GM18499 (cell line): ENCODE results near the gene CCHCR1.

ENCODE experiments used
- ATAC-seq: cut with Tn5 transposase; IDR thresholded peaks from one replicate; pipeline ENCODE4 v1.9.1; 2021; ENCODE audit warnings: moderate number of reproducible peaks; ENCODE audit not compliant: insufficient read depth, unreplicated experiment

Gene CCHCR1

DNA sequence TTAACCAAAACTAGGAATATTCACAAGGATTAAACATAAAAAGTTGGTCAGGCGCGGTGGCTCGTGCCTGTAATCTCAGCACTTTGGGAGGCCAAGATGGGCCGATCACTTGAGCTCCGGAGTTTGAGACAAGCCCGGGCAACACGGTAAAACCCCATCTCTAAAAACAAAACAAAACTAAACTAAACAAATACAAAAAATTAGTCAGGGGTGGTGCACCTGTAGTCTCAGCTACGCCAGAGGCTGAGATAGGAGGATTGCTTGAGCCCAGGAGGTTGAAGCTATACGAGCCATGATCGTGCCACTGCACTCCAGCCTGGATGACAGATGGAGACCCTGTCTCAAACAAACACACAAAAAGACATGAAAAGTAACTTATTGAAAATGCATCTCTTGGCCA is 21.9 kb downstream of the CCHCR1 start:
- ATAC-seq, result no peak

DNA sequence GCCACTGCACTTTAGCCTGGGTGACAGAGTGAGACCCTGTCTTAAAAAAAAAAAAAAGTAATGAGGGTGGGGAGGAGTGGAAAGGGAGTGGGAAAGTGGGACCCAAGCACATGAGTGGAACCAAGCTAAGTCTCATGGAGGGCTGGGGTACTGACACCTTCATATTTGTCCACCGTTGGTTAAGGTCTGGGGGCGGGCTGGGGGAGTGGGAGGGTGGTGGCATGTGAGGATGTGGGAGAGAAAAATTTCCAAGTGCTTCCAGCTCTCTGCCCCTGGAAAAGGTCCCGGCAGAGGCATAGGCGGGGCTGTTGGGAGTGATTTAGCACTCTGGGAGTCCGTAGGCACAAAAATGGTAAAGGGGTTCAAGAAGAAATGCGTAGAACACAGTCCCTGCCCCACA is 24.8 kb downstream of the CCHCR1 start:
- no peak for ATAC-seq

DNA sequence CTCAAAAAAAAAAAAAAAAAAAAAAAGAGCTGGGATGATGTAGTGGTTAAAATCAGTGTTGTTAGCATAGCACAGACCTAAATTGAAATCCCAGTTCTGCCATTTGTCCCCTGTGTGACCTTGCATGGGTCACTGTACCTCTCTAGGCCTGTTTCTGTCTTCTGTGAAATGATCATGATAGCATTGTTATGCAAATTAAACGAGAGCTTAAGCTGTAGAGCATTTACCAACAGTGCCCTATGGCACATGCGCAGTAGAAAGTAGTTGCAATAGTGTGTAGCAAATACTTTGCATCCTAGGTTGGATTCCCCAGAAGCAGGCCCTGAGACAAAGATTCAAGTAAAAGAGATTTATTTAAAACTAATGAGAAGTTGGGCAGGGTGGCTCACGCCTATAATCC is 26.0 kb downstream of the CCHCR1 start:
- ATAC-seq, result no peak

DNA sequence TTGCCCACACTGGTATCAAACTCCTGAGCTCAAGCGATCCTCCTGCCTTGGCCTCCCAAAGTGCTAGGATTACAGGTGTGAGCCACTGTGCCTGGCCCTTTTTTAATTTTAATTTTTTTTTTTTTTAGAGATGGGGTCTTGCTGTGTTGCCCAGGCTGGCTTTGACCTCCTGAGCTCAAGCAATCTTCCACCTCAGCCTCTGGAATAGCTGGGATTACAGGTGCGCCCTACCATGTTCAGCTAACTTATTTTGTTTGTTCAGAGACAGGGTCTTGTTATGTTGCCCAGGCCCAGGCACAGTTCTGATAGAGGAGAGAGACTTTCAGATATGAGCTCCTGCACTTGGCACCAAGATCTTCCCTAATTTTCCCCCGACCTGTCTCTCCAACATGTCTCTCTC is 26.9 kb downstream of the CCHCR1 start:
- ATAC-seq, result no peak

DNA sequence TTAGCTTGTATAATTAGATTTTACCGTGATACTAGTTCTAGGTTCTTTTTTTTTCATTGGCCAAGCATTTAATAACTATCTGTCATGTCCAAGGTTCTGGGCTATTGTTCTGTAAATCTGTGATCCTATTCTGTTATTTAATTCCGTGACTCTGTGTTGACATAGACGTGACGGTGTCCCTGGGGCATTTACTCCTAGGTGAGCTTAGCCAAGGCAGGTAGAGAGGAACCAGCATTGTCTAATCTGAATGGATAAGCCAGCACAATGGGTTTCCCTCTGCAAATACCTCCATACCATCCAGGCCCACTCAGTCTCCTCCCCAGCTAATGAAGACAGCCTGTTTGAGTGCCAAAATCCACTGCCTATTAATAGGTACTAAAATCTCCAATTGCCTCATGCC is 28.5 kb downstream of the CCHCR1 start:
- no peak for ATAC-seq

DNA sequence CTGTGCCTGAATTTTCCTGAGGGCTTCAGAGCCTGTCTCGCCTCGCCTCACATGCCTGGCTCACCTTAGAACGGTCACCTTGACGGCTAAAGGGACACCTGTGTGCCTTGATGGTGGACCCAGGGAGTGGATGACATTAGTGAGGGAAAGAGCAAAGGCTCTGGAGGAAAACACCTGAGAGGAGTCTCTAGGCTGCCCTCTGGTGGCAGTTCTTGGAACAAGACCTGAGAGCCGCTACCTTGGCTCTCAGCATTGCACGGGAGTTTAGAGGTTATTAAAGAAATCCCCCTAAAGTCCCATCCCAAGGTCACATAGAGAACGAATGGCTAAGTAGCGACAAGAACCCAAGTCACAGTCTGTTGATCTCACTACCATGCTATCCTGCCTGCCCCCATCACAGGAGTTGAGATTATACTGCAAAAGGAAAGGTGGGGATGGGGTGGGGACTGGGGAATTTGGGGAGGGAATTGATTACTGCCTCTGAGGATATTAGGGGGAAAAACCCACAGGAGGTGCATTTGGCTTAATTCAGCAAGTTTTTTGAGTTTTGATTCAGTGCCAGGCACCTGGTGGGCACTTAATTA is 29.4 kb downstream of the CCHCR1 start:
- no peak for ATAC-seq

DNA sequence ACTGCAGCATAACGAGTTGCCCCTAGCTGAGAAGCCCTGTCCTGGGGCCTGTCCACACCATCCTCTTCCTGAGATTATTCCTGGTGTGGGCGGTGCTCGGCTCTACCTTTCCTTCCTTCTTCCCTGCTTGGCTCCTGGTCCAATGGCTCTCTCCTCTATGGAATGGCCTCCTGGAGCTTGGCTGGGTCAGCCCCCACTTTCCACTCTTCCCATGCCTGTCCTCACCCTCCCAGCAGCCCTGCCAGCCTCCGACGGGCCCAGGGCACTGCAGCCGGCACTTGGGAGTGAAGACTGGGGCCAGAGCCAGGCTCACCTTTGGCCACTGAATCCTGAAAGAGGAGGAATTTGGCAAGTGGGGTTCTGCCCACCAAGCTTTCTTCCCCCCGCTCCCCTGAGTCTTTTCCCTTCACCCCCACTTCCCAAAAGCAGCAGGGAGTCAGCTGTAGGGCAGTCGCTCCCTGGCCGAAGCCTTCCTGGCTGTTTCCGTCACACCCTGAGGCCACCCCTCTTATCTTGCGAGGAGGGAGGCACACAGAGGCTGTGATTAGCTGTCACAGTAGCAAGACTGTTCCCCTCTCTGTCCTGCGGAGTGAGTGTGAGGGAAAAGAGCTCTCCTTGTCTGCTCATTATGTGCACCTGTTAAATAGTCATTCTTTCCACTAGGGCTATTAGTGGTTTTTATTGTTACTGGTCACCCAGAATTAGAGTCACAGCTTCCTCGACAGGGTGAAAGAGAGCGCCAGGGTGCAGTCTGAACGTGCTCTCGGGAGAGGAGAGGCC is 31.0 kb downstream of the CCHCR1 start:
- no peak for ATAC-seq

DNA sequence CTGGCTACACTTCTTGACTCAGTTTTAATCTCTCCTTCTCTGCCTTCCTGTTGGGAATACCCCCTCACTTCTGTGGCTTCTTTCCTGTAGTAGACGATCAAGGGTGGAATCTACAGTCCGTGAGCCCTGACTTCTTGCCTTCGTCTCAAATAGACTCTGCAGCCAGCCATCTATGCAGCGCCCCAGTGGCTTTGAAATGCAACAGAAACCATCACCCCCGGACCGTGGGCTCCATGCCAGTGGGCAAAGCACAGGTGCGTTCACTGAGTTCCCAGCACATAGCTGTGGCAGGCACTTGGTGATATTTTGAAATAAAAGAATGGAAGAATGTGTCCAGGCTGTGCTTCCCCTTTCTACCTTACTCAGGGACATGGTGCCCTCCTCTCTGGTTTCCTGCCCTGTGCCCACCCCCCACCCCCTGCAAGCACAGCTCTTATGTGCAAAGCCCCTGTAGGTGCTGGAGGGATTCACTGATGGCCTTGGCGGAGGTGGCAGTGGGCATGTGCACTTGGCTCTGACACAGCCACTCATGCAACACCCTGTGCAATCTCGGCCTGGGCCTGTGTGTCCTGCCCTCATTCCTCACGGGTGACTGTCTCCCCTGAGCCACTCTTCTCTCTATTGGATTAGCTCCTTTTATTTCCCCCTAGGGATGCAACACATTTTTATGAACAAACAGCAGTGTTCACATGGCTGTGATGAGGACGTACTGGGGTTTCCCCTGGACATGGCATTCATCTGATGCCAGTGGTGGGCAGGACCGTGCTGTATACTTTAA is 31.8 kb downstream of the CCHCR1 start:
- ATAC-seq, result no peak

DNA sequence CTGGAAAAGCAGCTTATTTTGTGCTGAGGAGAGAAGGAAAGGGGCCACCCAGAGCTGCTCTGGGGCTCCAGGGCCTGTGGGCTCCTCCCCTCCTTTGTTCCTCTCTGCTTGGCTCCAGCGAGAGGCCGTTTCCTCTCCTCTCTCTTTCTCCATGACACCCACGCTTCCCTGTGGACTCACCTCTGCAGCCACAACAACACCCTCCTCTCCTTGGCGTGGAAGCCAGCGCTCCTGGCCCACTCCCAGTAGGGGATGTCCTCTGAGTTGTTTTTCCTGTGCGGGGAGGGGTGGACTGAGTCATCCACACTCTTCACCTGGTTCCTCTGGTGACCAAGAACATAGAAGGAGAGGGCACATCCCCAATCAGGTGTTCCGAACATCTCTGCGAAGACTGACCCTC is 32.4 kb downstream of the CCHCR1 start:
- no peak for ATAC-seq

DNA sequence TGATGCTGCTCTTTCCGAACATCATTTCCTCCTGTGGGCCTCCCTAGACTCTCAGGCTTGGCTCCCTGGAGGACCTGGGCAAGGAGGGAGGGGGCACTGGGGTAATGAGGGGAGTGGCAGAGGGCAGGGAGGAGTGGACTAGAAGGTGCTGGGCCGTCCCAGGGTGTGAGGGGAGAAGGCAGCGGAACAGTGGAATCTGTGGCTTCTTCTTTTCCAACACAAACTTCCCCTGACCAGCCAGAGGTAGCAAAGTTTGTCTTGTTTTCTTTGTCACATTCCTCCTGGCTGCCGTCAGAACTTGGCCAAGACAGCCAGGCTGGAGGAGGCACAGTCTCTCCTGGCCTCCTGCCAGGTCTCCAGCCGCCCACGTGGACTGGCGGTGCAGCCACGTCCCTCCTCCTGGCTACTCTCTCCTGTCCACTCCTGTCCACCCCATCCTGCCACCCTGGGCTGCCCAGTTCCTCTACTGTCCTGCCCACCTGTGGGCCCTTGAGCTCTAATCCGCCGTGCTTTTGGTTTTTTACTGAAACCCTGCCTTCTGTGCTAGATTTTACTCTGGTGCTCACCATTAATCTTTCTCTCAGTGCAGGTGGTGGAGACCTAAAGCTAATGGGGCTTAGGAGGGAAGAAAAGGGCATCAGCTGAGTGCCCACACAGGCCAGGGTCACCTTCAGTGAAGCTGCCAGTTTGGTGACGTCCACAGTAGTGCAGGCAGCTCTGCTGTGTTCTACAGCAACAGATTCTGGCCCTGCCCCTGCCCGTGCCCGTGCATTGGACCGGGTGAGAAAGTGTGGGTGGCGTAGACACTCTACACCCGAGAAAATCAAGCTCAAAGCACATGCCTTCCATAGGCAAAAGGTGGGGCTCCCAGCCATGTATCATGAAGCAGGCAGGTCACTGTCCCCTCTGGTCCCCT is 34.6 kb downstream of the CCHCR1 start:
- no peak for ATAC-seq

DNA sequence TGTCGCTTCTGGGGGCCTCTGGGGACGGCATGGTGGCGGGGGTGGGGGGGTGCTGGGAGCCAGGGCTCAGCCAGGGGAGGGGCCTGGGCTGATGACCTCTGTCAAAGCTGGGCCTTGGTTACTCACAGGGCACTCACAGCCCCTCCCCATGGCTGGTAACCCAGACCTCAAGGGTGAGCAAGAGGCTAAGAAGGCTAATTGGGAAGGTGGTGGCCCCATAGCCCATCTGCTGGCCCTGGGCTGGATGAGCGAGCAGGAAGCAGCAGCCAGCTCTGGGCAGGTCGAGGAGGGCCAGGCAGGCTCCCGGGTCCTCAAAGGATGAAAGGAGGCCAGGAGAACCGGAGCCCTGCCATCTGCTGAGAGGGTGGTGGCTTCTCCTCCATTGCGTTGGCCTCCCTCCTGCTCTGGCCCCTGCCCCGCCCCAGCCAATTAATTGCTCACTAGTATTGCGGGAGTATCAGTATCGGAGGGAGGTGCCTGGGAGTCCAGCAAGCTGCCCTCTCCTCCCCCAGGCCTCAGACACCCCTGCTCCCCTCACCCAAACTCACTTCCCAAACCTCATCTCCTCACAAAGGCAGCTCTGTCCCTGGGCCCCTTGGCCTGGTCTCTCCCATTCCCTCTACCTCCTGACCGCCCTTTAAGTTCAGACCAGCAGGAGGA is 36.3 kb downstream of the CCHCR1 start:
- no peak for ATAC-seq

DNA sequence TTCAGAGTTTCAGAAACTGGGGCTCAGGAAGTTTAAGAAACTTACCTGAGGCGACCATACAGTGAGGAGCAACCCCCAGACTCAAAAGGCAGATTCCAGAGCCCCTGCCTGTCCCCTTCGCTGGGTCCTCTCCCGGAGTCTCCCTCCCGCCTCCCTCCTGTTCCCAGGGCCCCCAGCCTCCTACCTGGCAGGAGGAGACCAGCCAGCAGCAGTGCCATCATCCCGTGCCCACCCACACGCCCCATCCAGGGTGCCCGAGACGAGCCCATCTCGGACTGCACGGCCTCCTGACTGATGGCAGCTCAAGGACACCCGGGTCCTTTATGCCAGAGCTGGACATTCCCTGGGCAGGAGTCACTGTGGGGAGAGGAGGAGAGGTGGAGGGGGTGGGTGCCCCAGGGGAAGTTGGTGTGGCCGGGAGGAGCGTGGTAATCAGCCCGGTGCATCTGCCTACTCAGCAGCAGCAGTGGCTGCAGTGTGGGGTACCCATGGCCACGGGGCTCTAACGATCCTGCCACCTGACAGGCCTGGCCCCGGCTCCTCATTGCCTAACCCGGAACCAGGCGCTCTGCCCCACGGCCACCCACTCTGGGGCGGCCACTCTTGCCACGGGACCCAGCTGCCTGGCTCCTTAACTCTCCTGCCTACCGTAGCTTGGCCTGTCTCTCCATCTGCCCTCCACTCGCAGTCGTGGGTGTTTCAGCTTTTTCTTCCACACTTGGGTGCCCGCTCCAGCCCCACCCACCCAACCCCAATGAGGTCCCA is 37.3 kb downstream of the CCHCR1 start, which contains the start of gene CDSN:
Gene CDSN, minus strand, starts transcription at position 296 of the 765 bp plus-strand sequence. Its CDS starts 27 bp downstream, at position 269.
- no peak for ATAC-seq

DNA sequence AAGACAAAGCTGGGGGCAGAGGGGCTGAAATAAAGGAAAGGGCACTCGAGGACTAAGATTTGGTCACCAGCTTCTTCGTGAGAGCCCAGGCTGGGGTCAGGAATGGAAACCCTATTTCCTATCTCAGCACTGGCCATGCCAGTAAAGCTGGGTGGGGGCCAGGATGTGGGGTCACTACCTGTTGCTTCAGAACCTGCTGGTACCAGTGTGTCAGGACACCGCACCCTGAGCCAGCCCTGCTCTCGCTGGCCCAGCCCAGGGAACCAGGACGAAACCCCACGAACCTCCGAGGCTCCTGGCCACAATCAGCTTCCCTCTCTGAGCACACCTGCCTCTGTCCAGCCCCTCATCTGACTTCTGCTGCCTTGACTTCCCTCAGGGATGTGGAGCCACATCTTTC is 39.4 kb downstream of the CCHCR1 start:
- no peak for ATAC-seq

DNA sequence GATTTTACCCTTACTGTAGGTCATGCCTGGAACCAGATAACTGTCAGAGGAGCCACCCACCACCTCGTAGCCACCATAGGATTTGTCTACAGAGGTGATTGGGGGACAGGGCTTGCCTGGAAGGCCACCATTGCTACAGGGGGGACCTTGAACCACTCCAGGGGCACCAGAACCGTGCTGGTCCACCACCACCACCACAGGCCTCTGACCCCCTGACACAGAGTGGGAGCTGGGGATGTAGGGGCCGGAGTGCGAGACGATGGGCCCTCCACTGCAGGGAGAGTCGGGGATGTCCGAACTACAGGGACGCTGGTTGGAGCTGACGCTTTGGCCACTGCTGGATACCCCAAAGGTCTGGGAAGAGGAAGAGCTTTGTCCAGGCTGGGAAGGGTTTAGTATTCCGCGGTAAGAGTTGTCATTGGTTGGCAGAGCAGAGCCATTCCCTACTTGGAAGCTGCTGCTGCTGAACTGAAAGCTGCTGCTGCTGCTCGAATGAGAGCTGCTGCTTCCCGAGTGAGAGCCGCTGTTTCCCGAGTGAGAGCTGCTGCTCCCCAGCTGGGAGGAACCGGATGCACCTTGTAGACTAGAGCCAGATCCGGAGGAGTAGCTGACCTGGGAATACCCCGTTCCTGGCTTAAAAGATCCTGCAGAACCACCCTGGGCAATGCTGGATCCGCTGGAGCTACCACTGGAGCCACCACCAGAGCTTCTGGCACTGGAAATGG is 40.8 kb downstream of the CCHCR1 start:
- ATAC-seq, result no peak

DNA sequence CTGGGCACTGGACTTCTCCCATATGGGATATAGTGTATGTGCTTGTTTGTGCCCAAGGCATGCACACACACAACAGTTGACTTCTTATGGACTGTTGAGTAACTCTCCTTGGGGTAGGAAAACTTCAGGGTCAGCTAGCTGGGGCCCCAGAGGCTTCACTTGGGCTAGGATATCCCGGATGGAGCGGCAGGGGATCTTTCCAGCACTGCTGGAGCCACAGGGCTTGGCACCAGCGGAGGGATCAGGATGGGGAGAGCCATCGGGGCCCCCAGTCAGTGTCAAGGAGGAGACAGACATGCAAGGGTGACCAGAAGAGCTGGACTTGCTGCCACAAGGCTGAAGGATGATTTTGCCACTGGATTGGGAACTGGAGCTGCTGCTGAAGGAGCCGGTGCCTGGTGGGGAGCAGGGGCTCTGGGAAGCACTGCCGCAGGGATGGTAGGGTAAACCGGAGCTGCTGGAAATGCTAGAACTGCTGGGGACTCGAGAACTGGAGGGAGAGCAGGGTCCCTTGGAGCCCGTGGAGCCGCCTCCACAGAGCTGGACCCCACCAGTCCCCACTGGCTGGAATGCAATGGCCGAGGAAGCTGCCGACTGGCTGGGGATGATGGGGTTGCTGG is 41.6 kb downstream of the CCHCR1 start:
- no peak for ATAC-seq

DNA sequence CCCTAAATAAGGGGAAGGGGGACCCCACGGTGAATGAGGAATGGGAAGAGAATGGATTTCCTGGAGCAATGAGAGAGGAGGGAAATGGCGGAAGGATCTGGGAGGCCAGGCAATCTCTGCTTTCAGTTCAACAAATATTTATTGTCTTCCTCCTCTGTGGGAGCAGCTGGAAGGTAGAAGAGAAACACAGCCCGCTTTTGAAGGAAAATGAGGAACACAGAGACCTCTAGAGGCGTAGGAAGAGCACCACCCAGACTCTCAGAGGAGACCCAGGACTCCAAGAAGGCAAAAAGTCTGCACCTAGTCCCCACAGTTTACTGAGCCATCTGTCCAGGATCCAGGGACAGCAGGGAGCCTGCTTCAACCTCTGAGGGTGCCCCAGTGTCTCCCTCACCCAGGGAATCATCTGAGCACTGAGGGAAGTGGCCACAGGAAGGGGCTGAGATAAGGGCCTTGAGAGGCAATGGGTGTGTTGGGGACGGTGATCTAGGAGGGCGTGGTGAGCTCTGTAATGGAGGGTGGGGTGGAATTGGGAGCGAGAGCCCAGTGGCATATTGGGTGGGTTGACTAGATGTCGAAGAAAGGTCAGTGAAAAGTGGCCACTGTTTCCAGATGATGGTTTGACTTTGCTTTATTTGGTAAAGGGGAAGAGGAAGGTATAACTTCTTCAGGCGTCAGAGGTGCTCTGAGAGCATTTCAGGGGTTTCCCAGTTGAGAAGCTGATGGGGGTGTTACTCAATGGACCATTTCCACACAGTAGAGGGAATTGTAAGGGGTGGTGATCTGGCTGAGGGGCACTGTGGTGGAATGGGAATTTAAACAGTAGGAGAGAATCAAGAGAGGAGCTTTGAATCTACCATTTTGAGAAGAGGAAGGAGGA is 42.4 kb downstream of the CCHCR1 start:
- ATAC-seq, result no peak

DNA sequence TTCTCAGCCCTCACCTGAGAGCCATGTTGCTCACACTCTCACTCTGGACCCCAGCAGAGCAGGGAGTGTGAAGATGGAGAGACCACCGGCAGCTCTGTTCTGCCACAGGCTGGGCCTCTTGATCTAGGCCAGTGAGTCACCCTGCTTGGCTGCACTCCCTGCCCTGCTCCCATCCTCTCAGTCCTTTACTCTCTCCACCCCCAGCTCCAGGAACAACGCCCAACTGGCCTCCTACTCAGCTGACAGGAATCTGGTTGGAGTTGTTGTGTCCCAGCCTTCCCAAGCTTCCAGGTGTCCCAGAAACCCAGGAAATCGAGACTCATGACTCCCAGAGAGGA is 43.1 kb downstream of the CCHCR1 start, which contains the start of gene PSORS1C1:
Gene PSORS1C1, plus strand, starts transcription at position 260 of the 338 bp plus-strand sequence. CDS start 14,833 bp downstream, outside the sequence.
- ATAC-seq, result no peak
